ENCODE data around the gene AGO4.
"Not testable (repeated sequence)": the region's sequence is repeated elsewhere in the genome, so short reads cannot be mapped to it uniquely, and the experiment has no call there.

Gene AGO4

GRCh38 chr1:35863136-35863535 lies 55.3 kb downstream of the AGO4 start:
- H3K36me3 ChIP-seq, result peaks cover 0 to 9% (median 0%) of the 10 kb centered on the region in 3 donors
- H3K27ac ChIP-seq, result no peak overlapping the region
- no peak for TF ChIP-seq CTCF (IDR thresholded peaks at IDR 0.05)
- H3K4me3 ChIP-seq, result no peak overlapping the region
- H3K9me3 ChIP-seq, result no peaks in the 10 kb centered on the region
- DNase-seq, result no peak
- H3K27me3 ChIP-seq, result no peaks in the 10 kb centered on the region
- intact Hi-C loops (cut with DNase I; ENCODE audit: low total_unique reads), result no loop called here
- no peaks in the 10 kb centered on the region for H3K4me1 ChIP-seq

GRCh38 chr1:35863881-35864625 lies 56.2 kb downstream of the AGO4 start:
- no peak overlapping the region for H3K4me3 ChIP-seq
- H3K27me3 ChIP-seq, result no peaks in the 10 kb centered on the region
- no peak for DNase-seq
- no peaks in the 10 kb centered on the region for H3K4me1 ChIP-seq
- peaks cover 0 to 6% (median 0%) of the 10 kb centered on the region in 3 donors for H3K36me3 ChIP-seq
- no peaks in the 10 kb centered on the region for H3K9me3 ChIP-seq
- intact Hi-C loops (cut with DNase I; ENCODE audit: low total_unique reads), result no loop called here
- TF ChIP-seq CTCF (IDR thresholded peaks at IDR 0.05), result no peak
- no peak overlapping the region for H3K27ac ChIP-seq

- no peak overlapping the region for H3K4me3 ChIP-seq
- H3K4me1 ChIP-seq, result no peaks in the 10 kb centered on the region
- no peaks in the 10 kb centered on the region for H3K9me3 ChIP-seq
- intact Hi-C loops (cut with DNase I; ENCODE audit: low total_unique reads), result no loop called here
- no peaks in the 10 kb centered on the region for H3K36me3 ChIP-seq
- H3K27me3 ChIP-seq, result no peaks in the 10 kb centered on the region
- no peak for DNase-seq
- H3K27ac ChIP-seq, result no peak overlapping the region
- no peak for TF ChIP-seq CTCF (IDR thresholded peaks at IDR 0.05)
Measured at GRCh38 chr1:35864813-35865212, 57.0 kb downstream of the AGO4 start.

- Histone ChIP-seq H3K27ac (no peak overlapping the region), H3K4me1 (no peaks in the 10 kb centered on the region), H3K4me3 (no peak overlapping the region), H3K27me3 (no peaks in the 10 kb centered on the region), H3K9me3 (no peaks in the 10 kb centered on the region), H3K36me3 (no peaks in the 10 kb centered on the region)
- intact Hi-C loops (cut with DNase I; ENCODE audit: low total_unique reads), result no loop called here
- DNase-seq, result no peak
- TF ChIP-seq CTCF (IDR thresholded peaks at IDR 0.05), result no peak
Measured at GRCh38 chr1:35866991-35867390, 59.2 kb downstream of the AGO4 start.

- H3K27ac ChIP-seq; H3K4me3 ChIP-seq; intact Hi-C loops (cut with DNase I; ENCODE audit: low total_unique reads); H3K27me3 ChIP-seq; H3K4me1 ChIP-seq; DNase-seq; H3K36me3 ChIP-seq; H3K9me3 ChIP-seq: not testable (repeated sequence)
Measured at GRCh38 chr1:35869245-35869950, 61.6 kb downstream of the AGO4 start.

- Histone ChIP-seq H3K4me3 (no peak overlapping the region), H3K36me3 (no peaks in the 10 kb centered on the region), H3K9me3 (no peaks in the 10 kb centered on the region), H3K27ac (no peak overlapping the region), H3K27me3 (no peaks in the 10 kb centered on the region), H3K4me1 (no peaks in the 10 kb centered on the region)
- intact Hi-C loops (cut with DNase I; ENCODE audit: low total_unique reads), result no loop called here
- DNase-seq, result no peak
- no peak for TF ChIP-seq CTCF (IDR thresholded peaks at IDR 0.05)
Measured at GRCh38 chr1:35870651-35871309, 63.0 kb downstream of the AGO4 start.

All from tibial artery (tissue), 4 donors.